Keratinocyte (primary cell): ENCODE results near the gene XRCC3.

ENCODE experiments used
- CTCF ChIP-seq, 3 experiments: IDR thresholded peaks in 1 of 3; conservative IDR thresholded peaks in 1 of 3; optimal IDR thresholded peaks in 1 of 3; 2 replicates in 2 of 3; 3 replicates in 1 of 3; pipeline versions ENCODE3 to v1.5.1; 2011; ENCODE audit warnings: low read length in 3 of 3, mild to moderate bottlenecking in 3 of 3, moderate library complexity in 2 of 3, control low read depth in 1 of 3, inconsistent platforms in 1 of 3; ENCODE audit not compliant: insufficient read depth in 2 of 3; ENCODE audit errors: extremely low read depth in 1 of 3
- EZH2 ChIP-seq: IDR thresholded peaks from one replicate; pipeline ENCODE4 v1.6.1; 2012; ENCODE audit warnings: inconsistent platforms, mild to moderate bottlenecking, low read length, moderate library complexity

DNA sequence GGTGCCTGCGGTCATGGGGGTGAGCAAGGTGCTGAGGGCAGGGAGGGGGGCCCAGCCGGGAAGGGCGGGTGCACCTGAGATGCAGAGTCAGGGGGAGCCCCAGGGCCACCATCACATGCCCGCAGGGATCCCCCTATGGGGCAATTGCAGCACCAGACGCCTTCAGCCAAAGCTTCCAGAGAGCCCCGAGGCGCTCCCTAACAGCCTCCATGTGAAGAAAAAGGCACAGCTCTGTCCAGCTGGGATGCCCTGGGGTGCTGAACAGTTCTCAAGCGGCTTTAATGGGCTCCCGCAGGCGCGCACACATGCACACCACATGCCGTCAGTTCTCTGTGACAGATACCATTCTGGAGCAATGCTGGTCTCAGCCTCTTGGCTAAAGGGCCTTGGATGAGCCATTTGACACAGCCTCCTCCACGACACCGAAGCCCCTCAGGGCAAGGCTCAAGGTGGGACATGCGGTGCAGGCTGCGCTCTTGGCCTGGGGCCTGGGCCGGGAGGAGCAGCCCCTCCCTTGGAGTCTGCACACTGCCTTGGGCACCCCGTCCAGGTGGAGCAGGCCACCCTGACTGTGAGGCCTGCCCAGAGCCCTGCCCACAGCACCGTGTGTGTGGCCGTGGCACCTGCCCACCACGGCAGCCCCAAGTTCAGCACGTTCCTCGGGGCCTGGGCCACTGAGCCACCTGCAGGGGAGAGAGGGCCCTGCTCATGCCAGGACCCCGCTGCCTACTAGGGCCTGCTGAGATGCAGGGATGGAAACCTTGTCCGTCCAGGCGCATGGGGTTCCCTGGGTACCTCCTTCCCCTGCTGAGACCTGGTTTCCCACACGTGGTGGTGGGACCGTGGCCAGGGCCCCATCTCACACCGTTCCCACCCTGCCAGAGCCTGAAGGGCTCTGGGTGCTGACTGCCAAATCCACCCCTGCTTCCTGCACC lies 7.7 kb downstream of the XRCC3 start:
- TF ChIP-seq CTCF (optimal IDR thresholded peaks at IDR 0.05 in 1 of 3, IDR thresholded peaks at IDR 0.05 in 1 of 3, conservative IDR thresholded peaks at IDR 0.05 in 1 of 3; ENCODE audit: extremely low read depth in 1 of 3, insufficient read depth in 2 of 3, low read length in 3 of 3), result no peak
- TF ChIP-seq EZH2, result no peak
